Measurements from ENCODE around the gene KIF13A. TPM values are rescaled to one million over a fixed set of nuclear protein-coding genes. Genes with fewer than 3 reads are reported as not detected.
"Not testable (repeated sequence)": the region's sequence is repeated elsewhere in the genome, so short reads cannot be mapped to it uniquely, and the experiment has no call there.

KIF13A gene
- total RNA-seq, 1 donor from 2014 or later, result 59.0 TPM

DNA sequence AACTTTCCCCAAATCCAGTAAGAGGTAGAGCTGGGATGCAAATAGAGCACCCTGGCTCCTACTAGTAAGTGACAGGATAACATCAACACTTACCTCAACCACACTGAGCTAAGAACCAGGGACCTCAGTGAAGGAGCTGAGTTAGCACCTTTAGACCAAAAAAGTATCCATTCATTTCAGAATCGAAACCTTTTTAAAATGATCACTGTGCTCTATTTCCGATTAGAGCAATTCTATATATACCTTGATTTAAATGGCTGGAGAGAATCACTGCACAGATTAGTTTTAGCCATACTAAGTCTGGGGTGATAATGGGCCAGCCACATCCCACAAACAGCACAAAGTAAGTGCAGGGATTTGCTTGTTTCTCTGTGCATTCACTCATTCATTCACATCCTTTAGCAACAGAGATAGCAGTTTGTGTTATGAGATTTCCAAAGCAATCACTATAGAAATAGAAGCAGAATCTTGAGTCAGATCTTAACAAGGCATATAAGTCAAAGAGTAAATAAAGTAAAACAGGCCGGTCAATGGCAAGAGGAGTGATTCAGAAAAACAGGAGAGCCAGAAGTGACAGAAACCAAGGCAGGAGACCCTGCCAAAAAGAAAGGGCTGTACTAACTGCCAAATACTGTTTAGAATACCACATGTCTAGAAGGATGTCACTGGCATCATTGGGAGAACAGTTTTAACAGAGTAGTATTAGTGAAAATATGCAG lies 136.3 kb downstream of the KIF13A start:
- no peak overlapping the region for H3K4me3 ChIP-seq
- no peaks in the 10 kb centered on the region for H3K27me3 ChIP-seq
- DNase-seq (no peak), ATAC-seq (no peak)
- no peak overlapping the region for H3K27ac ChIP-seq
- TF ChIP-seq, protein P1, sequence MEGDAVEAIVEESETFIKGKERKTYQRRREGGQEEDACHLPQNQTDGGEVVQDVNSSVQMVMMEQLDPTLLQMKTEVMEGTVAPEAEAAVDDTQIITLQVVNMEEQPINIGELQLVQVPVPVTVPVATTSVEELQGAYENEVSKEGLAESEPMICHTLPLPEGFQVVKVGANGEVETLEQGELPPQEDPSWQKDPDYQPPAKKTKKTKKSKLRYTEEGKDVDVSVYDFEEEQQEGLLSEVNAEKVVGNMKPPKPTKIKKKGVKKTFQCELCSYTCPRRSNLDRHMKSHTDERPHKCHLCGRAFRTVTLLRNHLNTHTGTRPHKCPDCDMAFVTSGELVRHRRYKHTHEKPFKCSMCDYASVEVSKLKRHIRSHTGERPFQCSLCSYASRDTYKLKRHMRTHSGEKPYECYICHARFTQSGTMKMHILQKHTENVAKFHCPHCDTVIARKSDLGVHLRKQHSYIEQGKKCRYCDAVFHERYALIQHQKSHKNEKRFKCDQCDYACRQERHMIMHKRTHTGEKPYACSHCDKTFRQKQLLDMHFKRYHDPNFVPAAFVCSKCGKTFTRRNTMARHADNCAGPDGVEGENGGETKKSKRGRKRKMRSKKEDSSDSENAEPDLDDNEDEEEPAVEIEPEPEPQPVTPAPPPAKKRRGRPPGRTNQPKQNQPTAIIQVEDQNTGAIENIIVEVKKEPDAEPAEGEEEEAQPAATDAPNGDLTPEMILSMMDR (IDR thresholded peaks at IDR 0.05), result no peak
- intact Hi-C loops (cut with DNase I), result no loop called here
- H3K4me1 ChIP-seq, result peaks cover 2% of the 10 kb centered on the region
- H3K36me3 ChIP-seq, result peaks cover 45% of the 10 kb centered on the region
- no peaks in the 10 kb centered on the region for H3K9me3 ChIP-seq

DNA sequence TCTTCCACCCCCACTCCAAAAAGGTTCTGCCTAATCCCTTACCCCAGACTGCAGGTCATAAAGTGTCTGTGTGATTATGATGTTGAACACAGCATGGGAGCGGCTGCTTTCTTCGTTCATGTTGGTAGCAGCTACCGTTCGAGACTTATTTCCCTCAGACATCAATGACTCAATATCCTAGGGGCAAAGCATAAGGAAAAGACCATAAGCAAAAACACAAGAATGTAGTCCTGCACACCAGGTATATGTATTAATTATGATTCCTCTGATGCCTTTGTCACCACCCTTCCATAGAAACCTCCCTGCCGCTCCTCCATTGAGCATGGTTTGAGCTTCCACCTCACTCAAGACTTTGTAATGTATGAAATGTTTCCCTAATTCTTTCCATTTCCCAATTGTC lies 137.2 kb downstream of the KIF13A start:
- H3K27me3 ChIP-seq, result no peaks in the 10 kb centered on the region
- TF ChIP-seq, protein P1 (IDR thresholded peaks at IDR 0.05), result no peak
- H3K4me1 ChIP-seq, result no peaks in the 10 kb centered on the region
- no peak for DNase-seq
- H3K9me3 ChIP-seq, result no peaks in the 10 kb centered on the region
- no peak overlapping the region for H3K27ac ChIP-seq
- intact Hi-C loops (cut with DNase I), result no loop called here
- ATAC-seq, result no peak
- no peak overlapping the region for H3K4me3 ChIP-seq
- peaks cover 38% of the 10 kb centered on the region for H3K36me3 ChIP-seq

DNA sequence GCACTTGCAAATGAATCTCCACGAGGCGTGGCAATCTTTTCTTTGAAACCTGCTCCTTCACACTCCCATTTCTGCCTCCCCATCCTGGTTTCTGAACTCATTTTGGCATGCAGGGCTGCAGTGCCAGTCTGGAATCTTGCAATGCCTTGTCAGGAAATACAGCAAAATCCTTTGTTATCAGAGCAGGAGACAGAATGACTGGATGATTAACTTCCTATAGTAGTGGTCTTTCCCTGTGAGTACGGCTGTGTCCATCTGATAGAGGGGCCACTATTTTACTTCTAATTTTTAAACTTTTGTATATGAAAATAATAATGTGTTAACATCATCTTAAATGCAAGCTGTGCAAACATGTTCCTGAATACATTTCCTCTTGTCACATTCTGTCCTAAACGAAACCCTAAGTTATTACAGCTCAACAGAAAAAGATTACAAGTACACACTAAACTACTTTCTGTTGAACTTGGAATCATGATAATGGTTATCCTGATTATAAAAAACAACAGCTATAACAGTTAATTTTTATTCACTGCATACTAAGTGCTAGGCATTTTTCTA lies 140.2 kb downstream of the KIF13A start:
- peaks cover 40% of the 10 kb centered on the region for H3K36me3 ChIP-seq
- no peak overlapping the region for H3K27ac ChIP-seq
- no peak overlapping the region for H3K4me3 ChIP-seq
- DNase-seq (no peak), ATAC-seq (no peak)
- H3K4me1 ChIP-seq, result no peaks in the 10 kb centered on the region
- no peaks in the 10 kb centered on the region for H3K9me3 ChIP-seq
- no peaks in the 10 kb centered on the region for H3K27me3 ChIP-seq
- intact Hi-C loops (cut with DNase I), result no loop called here
- TF ChIP-seq, protein P1 (IDR thresholded peaks at IDR 0.05), result no peak

DNA sequence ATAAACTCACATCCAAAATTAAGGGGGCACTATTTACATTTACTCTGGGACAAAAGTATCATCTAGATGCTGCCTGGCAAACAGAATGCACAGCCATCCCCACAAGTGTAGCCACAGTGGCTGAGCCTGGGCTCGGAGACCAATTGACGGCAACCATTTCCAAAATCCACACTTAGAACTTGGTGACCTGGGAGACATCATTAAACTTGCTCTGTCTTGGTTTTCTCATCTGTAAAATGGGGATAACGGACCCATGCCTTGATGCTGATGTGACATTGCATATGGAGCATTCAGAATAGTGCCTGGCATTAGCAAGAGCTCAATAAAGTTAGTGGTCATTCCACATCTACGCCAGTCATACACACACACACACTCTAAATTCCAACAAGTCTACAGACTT lies 140.7 kb downstream of the KIF13A start:
- Histone ChIP-seq H3K36me3 (peaks cover 40% of the 10 kb centered on the region), H3K27ac (no peak overlapping the region), H3K4me1 (no peaks in the 10 kb centered on the region), H3K9me3 (no peaks in the 10 kb centered on the region), H3K4me3 (no peak overlapping the region), H3K27me3 (no peaks in the 10 kb centered on the region)
- DNase-seq, result no peak
- no peak for ATAC-seq
- TF ChIP-seq, protein P1 (IDR thresholded peaks at IDR 0.05), result no peak
- intact Hi-C loops (cut with DNase I), result no loop called here

DNA sequence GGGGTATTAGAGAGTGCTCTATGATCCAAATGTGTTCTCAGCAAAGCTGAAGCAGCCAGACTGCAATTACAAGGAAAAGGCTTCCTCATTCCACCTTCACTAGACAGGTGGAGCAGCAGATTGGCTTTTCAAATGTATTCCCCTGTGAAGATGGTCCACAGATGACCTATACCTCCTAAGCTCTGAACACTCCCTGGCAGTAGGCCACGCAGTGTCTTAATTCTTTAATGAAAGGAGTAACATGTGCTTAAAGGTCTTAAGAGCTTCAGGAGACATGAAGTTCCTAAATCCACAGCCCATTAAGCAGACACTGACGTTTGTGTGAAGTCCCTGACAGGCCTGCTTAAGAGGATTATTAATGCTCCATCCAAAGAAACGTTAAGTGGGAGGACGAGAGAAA lies 141.8 kb downstream of the KIF13A start:
- Histone ChIP-seq H3K36me3 (peaks cover 36% of the 10 kb centered on the region), H3K27ac (no peak overlapping the region), H3K4me3 (no peak overlapping the region), H3K27me3 (no peaks in the 10 kb centered on the region), H3K4me1 (no peaks in the 10 kb centered on the region), H3K9me3 (no peaks in the 10 kb centered on the region)
- DNase-seq (no peak), ATAC-seq (no peak)
- TF ChIP-seq, protein P1 (IDR thresholded peaks at IDR 0.05), result no peak
- intact Hi-C loops (cut with DNase I), result no loop called here

DNA sequence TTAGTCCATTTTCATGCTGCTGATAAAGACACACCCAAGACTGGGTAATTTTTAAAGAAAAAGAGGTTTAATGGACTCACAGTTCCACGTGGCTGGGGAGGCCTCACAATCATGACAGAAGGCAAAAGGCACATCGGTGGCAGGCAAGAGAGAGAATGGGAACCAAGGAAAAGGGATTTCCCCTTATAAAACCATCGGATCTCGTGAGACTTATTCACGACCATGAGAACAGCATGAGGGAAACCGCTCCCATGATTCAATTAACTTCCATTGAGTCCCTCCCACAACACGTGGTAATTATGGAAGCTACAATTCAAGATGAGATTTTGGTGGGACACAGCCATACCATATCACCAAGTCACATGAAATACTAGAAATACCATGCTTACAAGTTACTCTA lies 142.5 kb downstream of the KIF13A start:
- H3K36me3 ChIP-seq, result peaks cover 30% of the 10 kb centered on the region
- H3K27ac ChIP-seq; H3K9me3 ChIP-seq; H3K27me3 ChIP-seq; ATAC-seq; intact Hi-C loops (cut with DNase I); H3K4me1 ChIP-seq; DNase-seq; H3K4me3 ChIP-seq: not testable (repeated sequence)

Measured in upper lobe of right lung (tissue), 1 donor.